Activated T-cell treated with anti-CD3 and anti-CD28 coated beads, Interleukin-2, amount 50 U/mL, for 72 hours (primary cell): ENCODE measurements around the gene PLCXD3. TPM values are rescaled to one million over a fixed set of nuclear protein-coding genes. Genes with fewer than 3 reads are reported as not detected.

Source experiments
- ATAC-seq, 2 donors: fragments of 150-1000 bp; cut with Tn5 transposase; replicated peaks in 1 of 2; 2 replicates each; pipeline ENCODE4 v1.10.0; 2021; ENCODE audit warnings: moderate library complexity in 2 of 2, mild to moderate bottlenecking in 1 of 2
- DNase-seq, 2 donors: peaks; one replicate each; pipeline ENCODE4 v3.0.0; 2021 to 2022; ENCODE audit warnings: mixed read lengths in 1 of 2
- H3K27ac Mint-ChIP-seq: one replicate; pipeline ENCODE4 v1.8.0; 2022; ENCODE audit warnings: mild to moderate bottlenecking, moderate library complexity, mixed read lengths
- H3K27me3 Mint-ChIP-seq: one replicate; pipeline ENCODE4 v1.8.0; 2022; ENCODE audit warnings: low read depth, mixed read lengths
- H3K36me3 Mint-ChIP-seq, 2 donors: one replicate each; pipeline ENCODE4 v1.8.0; 2022; ENCODE audit warnings: mixed read lengths in 2 of 2, mild to moderate bottlenecking in 1 of 2; ENCODE audit not compliant: insufficient read depth in 2 of 2
- H3K4me1 Mint-ChIP-seq: one replicate; pipeline ENCODE4 v1.8.0; 2022; ENCODE audit warnings: low read depth, mixed read lengths
- H3K4me3 Mint-ChIP-seq, 2 donors: one replicate each; pipeline ENCODE4 v1.8.0; 2022; ENCODE audit warnings: mild to moderate bottlenecking in 2 of 2, mixed read lengths in 2 of 2, moderate library complexity in 2 of 2
- H3K9me3 Mint-ChIP-seq, 2 donors: one replicate each; pipeline ENCODE4 v1.8.0; 2022; ENCODE audit warnings: mixed read lengths in 2 of 2
- total RNA-seq, 2 donors: library from RNA; stranded (reverse); gene quantifications; one replicate each; pipeline ENCODE4 v1.2.3, GENCODE V29; 2022

PLCXD3 gene
- total RNA-seq, 2 donors from 2014 or later, result not detected

DNA sequence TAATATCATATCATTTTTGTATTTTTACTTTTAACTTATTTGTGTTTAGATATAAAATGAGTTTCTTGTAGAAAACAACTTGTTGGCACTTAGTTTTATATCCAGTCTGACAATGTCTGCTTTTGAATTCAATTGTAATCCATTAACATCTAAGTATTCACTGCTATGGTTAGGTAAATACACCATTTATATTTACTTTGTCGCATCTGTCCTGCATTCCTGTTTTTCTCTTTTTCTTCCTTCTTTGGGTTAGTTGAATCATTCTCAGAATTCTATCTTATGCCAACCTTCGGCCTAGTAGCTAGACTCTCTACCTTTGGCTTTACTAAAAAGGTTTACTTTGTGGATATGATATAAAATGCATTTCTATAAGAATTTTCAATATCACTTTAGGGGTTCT is 107.6 kb downstream of the PLCXD3 start:
- H3K27me3 Mint-ChIP-seq, result no peaks in the 10 kb centered on the region
- H3K9me3 Mint-ChIP-seq, result peaks cover 2 to 4% of the 10 kb centered on the region in 2 donors
- no peaks in the 10 kb centered on the region for H3K4me1 Mint-ChIP-seq
- no peak overlapping the region for H3K4me3 Mint-ChIP-seq
- no peak overlapping the region for H3K27ac Mint-ChIP-seq
- no peak for DNase-seq
- H3K36me3 Mint-ChIP-seq, result no peaks in the 10 kb centered on the region
- ATAC-seq, result no peak

DNA sequence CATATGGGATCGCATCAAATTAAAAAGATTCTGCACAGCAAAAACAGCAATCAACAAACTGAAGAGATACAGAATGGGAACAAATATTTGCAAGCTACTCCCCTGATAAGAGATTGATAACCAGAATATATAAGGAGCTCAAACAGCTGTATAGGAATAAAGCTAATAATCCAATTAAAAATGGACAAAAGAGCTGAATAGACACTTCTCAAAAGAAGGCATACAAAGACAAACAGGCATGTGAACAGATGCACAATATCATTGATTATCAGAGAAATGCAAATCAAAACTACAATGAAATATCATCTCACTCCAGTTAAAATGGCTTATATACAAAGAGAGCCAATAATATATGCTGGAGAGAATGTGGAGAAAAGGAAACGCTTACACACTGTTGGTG is 110.6 kb downstream of the PLCXD3 start:
- no peaks in the 10 kb centered on the region for H3K36me3 Mint-ChIP-seq
- H3K4me3 Mint-ChIP-seq, result no peak overlapping the region
- H3K9me3 Mint-ChIP-seq, result peaks cover 5% of the 10 kb centered on the region in 2 donors
- ATAC-seq (no peak), DNase-seq (no peak)
- no peak overlapping the region for H3K27ac Mint-ChIP-seq
- H3K4me1 Mint-ChIP-seq, result no peaks in the 10 kb centered on the region
- H3K27me3 Mint-ChIP-seq, result no peaks in the 10 kb centered on the region

DNA sequence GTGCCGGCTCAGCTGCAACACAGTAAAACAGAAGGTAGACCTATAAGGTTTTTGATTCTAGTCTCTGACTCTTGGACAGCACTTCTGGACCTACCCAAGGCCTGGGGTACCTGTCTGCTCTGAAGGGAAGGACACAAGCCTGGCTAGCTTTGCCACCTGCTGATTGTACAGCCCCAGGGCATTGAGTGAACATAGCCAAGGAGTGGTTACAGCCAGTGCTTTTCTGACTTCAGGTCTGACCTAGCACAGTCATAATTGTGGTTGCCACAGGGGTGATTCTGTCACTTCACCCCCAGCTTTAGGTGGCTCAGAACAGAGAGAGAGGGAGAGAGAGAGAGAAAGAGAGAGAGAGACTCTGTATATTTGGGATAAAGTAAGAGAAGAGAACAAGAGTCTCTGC is 118.4 kb downstream of the PLCXD3 start:
- no peak overlapping the region for H3K27ac Mint-ChIP-seq
- H3K27me3 Mint-ChIP-seq, result no peaks in the 10 kb centered on the region
- DNase-seq (no peak), ATAC-seq (no peak)
- H3K4me3 Mint-ChIP-seq, result no peak overlapping the region
- peaks cover 8 to 9% of the 10 kb centered on the region in 2 donors for H3K9me3 Mint-ChIP-seq
- H3K4me1 Mint-ChIP-seq, result no peaks in the 10 kb centered on the region
- no peaks in the 10 kb centered on the region for H3K36me3 Mint-ChIP-seq

DNA sequence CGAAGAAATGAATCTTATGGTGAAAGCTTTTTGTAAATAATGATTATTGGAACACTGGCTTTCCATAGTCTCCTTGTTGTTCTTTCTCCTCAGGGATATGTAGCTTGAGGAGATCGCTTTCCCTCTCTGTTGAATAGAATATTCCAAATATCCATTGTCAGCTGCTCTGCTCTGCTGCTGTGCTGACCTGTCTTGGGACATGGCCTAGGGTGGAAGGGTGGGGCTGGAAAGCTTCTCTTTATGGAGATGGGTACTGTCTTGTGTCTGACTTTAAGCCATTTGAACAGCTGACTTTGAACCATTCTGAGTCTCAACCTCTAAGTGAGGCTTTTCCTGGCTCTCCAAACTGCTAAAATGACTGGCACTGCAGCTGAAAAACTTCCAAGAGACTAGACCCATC is 135.8 kb downstream of the PLCXD3 start:
- ATAC-seq (no peak), DNase-seq (no peak)
- Mint-ChIP-seq H3K27me3 (no peaks in the 10 kb centered on the region), H3K4me3 (no peak overlapping the region), H3K4me1 (no peaks in the 10 kb centered on the region), H3K9me3 (peaks cover 1 to 10% of the 10 kb centered on the region in 2 donors), H3K27ac (no peak overlapping the region), H3K36me3 (no peaks in the 10 kb centered on the region)

DNA sequence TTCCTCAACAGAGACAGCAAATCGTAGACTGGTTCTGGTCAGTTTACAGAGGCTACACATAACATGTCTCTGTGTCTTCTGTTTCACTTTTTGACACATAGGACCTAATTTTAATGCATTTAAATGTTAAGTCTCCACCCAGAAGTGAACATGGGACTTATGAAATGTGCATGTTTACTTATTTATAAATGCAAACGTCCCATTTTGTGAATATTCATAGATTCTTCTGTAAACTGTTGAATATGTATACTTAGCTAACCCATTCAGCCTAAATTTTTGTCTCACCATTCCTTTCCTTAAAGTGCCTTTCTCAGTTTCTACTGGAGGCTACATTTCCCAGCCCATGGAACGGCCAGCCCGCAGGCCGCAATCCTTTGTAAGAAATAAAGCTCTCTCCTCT is 137.2 kb downstream of the PLCXD3 start:
- ATAC-seq (no peak), DNase-seq (no peak)
- no peak overlapping the region for H3K4me3 Mint-ChIP-seq
- H3K4me1 Mint-ChIP-seq, result no peaks in the 10 kb centered on the region
- no peaks in the 10 kb centered on the region for H3K27me3 Mint-ChIP-seq
- peaks cover 1 to 10% of the 10 kb centered on the region in 2 donors for H3K9me3 Mint-ChIP-seq
- H3K27ac Mint-ChIP-seq, result no peak overlapping the region
- H3K36me3 Mint-ChIP-seq, result no peaks in the 10 kb centered on the region

DNA sequence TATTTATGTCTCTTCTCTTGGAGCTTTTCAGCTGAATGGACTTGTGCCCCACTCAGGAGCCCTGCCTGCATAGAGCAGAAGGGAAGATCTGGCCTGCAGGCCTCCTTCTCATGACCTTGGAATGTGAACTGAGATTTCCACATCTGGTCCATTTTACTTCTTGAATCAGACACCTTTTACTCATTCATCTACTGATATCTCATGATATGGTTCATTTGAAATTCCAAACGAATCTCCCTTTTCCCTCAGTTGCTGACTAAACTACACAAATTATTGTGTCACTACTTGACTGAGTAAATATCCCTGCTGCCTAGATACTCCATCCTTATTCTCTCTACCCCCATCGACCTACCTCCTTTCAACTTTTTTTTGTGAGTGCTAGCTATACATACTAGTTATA is 138.7 kb downstream of the PLCXD3 start:
- H3K27ac Mint-ChIP-seq, result no peak overlapping the region

DNA sequence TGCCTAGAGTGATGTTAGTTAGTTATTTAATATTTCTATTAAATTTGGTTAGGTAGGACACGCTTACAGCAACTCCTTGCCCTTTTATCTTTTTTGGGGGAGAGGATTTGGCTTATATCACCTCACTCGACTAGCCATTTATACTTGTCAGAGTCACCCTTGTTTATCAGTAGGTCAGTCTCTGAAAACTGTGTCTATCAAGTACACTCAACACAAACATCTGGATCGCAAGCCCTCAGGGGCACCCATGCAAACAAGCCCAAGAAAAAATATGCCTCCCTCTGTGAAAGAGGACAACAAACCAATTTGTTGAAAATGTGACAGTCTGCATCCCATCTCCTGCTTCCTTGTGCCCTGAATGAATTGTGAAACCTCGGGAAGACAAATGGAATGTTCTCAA is 139.9 kb downstream of the PLCXD3 start:
- no peak for DNase-seq
- Mint-ChIP-seq H3K4me3 (no peak overlapping the region), H3K9me3 (peaks cover 1 to 3% of the 10 kb centered on the region in 2 donors), H3K27ac (no peak overlapping the region), H3K27me3 (no peaks in the 10 kb centered on the region), H3K36me3 (no peaks in the 10 kb centered on the region), H3K4me1 (no peaks in the 10 kb centered on the region)
- no peak for ATAC-seq

More for the DNA sequence above, 138.7 kb downstream of the PLCXD3 start:
- ATAC-seq (no peak), DNase-seq (no peak)
- H3K27me3 Mint-ChIP-seq, result no peaks in the 10 kb centered on the region
- H3K4me3 Mint-ChIP-seq, result no peak overlapping the region
- no peaks in the 10 kb centered on the region for H3K36me3 Mint-ChIP-seq
- no peaks in the 10 kb centered on the region for H3K4me1 Mint-ChIP-seq
- H3K9me3 Mint-ChIP-seq, result peaks cover 1 to 9% of the 10 kb centered on the region in 2 donors

DNA sequence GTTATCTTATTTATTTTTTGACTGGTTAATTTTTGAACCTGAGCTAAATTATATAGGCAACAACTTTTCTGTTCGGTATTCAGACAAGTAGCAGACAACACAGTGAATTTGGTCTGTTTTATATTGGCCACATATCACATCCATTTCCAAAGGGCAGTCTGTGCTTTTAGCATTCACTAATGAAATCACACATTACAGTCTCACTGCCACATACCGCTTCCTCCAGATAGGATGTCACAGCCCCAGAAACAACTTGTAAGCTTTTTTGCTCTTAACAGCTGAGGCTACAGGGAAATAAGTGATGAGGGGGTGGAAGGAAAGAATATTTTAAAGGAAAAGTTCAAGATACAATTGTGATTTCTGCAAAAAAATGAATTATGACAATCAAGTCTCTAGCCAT is 140.6 kb downstream of the PLCXD3 start:
- DNase-seq (no peak), ATAC-seq (no peak)
- Mint-ChIP-seq H3K4me3 (no peak overlapping the region), H3K27me3 (no peaks in the 10 kb centered on the region), H3K4me1 (no peaks in the 10 kb centered on the region), H3K27ac (no peak overlapping the region), H3K36me3 (no peaks in the 10 kb centered on the region), H3K9me3 (peaks cover 1 to 3% of the 10 kb centered on the region in 2 donors)

DNA sequence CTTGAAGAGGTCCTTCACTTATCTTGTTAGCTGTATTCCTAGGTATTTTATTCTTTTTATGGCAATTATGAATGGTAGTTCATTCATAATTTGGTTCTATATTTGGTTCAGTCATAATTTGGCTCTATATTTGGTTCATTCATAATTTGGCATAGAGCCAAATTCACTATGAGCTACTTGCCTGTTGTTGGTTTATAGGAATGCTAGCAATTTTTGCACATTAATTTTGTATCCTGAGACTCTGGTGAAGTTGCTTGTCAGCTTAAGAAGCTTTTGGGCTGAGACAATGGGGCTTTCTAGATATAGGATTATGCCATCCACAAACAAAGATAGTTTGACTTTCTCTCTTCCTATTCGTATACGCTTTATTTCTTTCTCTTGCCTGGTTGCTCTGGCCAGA is 142.2 kb downstream of the PLCXD3 start:
- peaks cover 0 to 2% of the 10 kb centered on the region in 2 donors for H3K9me3 Mint-ChIP-seq
- ATAC-seq (no peak), DNase-seq (no peak)
- H3K4me3 Mint-ChIP-seq, result no peak overlapping the region
- H3K27ac Mint-ChIP-seq, result no peak overlapping the region
- H3K27me3 Mint-ChIP-seq, result no peaks in the 10 kb centered on the region
- no peaks in the 10 kb centered on the region for H3K36me3 Mint-ChIP-seq
- H3K4me1 Mint-ChIP-seq, result no peaks in the 10 kb centered on the region

DNA sequence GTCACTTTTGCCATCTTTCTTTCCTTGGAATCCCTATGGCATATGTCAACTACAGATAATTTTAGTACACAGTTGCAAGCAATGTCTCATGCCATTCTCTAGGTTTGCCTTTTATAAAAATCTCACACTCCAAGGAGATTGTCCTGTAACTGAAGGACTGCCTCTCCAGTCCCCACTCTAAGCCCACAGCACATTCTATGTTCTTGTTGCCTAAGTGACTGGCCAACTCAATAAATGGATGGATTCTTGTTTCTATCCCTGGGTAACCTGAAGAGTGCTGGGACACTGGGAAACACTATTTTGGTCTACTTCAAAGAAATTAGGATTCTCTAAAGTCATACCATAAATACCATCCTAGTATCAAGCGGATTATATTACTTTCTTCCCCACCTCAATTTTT is 145.0 kb downstream of the PLCXD3 start:
- H3K27ac Mint-ChIP-seq, result no peak overlapping the region
- H3K4me3 Mint-ChIP-seq, result no peak overlapping the region
- no peaks in the 10 kb centered on the region for H3K9me3 Mint-ChIP-seq
- ATAC-seq (no peak), DNase-seq (no peak)
- no peaks in the 10 kb centered on the region for H3K4me1 Mint-ChIP-seq
- no peaks in the 10 kb centered on the region for H3K27me3 Mint-ChIP-seq
- no peaks in the 10 kb centered on the region for H3K36me3 Mint-ChIP-seq

DNA sequence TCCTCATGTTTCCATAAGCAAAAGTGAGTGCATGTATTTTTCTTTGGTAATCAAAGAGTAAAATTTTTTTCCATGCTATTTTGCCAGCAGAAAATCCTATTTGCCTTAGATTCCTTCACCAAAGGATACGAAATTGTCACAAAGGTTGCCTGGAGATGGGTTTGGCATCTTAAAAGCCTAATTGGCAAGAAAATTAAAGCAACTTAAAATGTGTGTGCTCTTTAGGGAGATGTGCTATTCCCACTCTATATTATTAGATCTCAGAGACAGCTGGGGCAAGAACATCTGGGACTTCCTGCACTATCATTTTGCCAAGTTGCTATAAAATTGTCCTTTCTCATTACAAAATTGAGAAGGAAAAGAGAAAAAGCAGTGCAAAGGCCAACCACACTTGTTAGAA is 146.1 kb downstream of the PLCXD3 start:
- no peaks in the 10 kb centered on the region for H3K4me1 Mint-ChIP-seq
- H3K27ac Mint-ChIP-seq, result no peak overlapping the region
- no peaks in the 10 kb centered on the region for H3K27me3 Mint-ChIP-seq
- DNase-seq (no peak), ATAC-seq (no peak)
- no peaks in the 10 kb centered on the region for H3K36me3 Mint-ChIP-seq
- H3K4me3 Mint-ChIP-seq, result no peak overlapping the region
- H3K9me3 Mint-ChIP-seq, result no peaks in the 10 kb centered on the region

DNA sequence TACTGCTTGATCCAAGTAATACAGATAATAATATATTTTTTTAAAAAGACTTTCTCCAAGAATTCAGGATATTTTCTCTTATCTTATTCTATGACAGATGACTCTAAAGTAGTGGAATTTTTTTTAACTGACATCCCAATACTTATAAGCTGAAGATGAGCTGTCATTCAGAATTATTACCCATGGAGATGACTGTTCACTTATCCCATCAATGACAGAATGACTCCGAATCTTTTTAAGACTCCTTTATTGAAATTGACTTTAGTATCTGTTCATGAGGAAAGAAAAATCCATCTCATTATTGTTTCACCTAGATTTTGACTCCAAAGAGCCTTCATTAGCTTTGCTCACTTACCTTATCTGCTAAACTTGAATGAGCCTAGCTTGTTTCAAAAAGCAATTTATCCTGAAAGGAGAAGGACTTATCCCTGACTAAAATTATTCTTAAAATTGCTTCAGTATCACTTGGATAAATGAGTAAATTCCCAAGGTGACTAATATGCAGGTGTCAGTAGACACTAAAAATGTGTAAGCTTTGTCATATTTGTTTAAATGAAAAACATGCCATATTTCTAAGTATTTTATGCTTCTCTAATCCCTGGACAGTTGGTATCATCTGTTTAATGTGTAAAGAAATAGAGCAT is 146.9 kb downstream of the PLCXD3 start:
- Mint-ChIP-seq H3K4me1 (no peaks in the 10 kb centered on the region), H3K27me3 (no peaks in the 10 kb centered on the region), H3K4me3 (no peak overlapping the region), H3K36me3 (no peaks in the 10 kb centered on the region), H3K27ac (no peak overlapping the region), H3K9me3 (peaks cover 0 to 1% of the 10 kb centered on the region in 2 donors)
- no peak for ATAC-seq
- DNase-seq, result no peak

DNA sequence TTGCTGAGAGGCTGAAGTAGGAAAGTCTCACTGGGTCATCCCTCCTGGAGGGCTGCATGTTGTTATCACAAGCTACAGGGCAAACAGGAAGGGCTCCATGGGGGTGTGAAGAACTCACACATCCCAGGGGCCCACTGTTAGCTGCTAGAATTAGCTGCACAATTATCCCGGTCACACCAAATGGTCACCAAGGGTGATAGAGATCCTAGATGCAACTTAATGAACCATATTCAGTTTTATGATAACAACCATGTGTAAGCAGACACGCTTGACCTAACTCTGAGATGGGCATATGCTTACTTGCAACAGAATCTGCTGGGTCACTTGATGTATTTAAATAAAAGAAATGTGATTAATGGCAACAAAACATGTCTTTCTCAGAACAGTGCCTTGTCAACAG is 153.6 kb downstream of the PLCXD3 start:
- Mint-ChIP-seq H3K36me3 (no peaks in the 10 kb centered on the region), H3K4me1 (no peaks in the 10 kb centered on the region), H3K27ac (no peak overlapping the region), H3K4me3 (no peak overlapping the region), H3K27me3 (no peaks in the 10 kb centered on the region), H3K9me3 (peaks cover 3 to 4% of the 10 kb centered on the region in 2 donors)
- ATAC-seq (no peak), DNase-seq (no peak)

DNA sequence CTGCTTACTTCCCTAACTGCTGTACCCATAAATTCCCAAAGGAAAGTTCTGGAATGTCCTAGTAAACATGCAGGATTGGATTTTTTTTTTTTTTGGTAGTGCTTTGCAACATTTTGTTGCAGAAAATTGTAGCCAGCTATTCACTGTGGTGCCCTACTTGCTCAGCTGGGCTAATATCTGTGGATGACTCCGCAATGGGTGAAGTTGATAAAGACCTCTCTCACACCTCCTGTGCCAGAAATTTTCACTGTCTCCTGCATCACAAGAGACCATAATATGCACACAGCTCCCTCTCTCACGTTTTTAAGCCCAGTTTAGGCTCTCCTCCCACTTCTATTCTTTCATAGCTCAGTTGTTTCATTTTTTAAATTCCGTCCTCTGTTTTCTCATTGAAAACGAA is 160.6 kb downstream of the PLCXD3 start:
- no peak for DNase-seq
- no peak overlapping the region for H3K27ac Mint-ChIP-seq
- ATAC-seq, result no peak
- H3K36me3 Mint-ChIP-seq, result no peaks in the 10 kb centered on the region
- no peaks in the 10 kb centered on the region for H3K27me3 Mint-ChIP-seq
- peaks cover 4 to 6% of the 10 kb centered on the region in 2 donors for H3K9me3 Mint-ChIP-seq
- H3K4me3 Mint-ChIP-seq, result no peak overlapping the region
- no peaks in the 10 kb centered on the region for H3K4me1 Mint-ChIP-seq
